Inflammatory macrophage treated with lipopolysaccharide for 1 hour (primary cell): ENCODE measurements around the gene ASXL1.

Source experiments
- DNase-seq, 2 donors: peaks; one replicate each; pipeline ENCODE4 v3.0.0-alpha.2; 2020 to 2022

Gene ASXL1

GRCh38 chr20:32468313-32468640, 110.1 kb downstream of the ASXL1 start:
- DNase-seq, result no peak

GRCh38 chr20:32468860-32469259, 110.7 kb downstream of the ASXL1 start:
- DNase-seq, result no peak

- peak in 1 of 2 donors; percentile 30 for DNase-seq
Measured at GRCh38 chr20:32470025-32470861, 112.1 kb downstream of the ASXL1 start.

- no peak for DNase-seq
Measured at GRCh38 chr20:32470940-32471339, 112.8 kb downstream of the ASXL1 start.

GRCh38 chr20:32472581-32473207, 114.6 kb downstream of the ASXL1 start:
- DNase-seq, result no peak

- no peak for DNase-seq
Measured at GRCh38 chr20:32473231-32474008, 115.3 kb downstream of the ASXL1 start.

GRCh38 chr20:32474009-32474716, 116.0 kb downstream of the ASXL1 start:
- no peak for DNase-seq

GRCh38 chr20:32474717-32474966, 116.5 kb downstream of the ASXL1 start:
- no peak for DNase-seq

- DNase-seq, result peak; percentile 65 to 69
Measured at GRCh38 chr20:32474967-32475811, 117.1 kb downstream of the ASXL1 start.

- no peak for DNase-seq
Measured at GRCh38 chr20:32476684-32477593, 118.8 kb downstream of the ASXL1 start.

GRCh38 chr20:32477594-32478512, 119.7 kb downstream of the ASXL1 start:
- no peak for DNase-seq

GRCh38 chr20:32478576-32478975, 120.4 kb downstream of the ASXL1 start:
- DNase-seq, result no peak

GRCh38 chr20:32479012-32479411, 120.9 kb downstream of the ASXL1 start:
- no peak for DNase-seq

- no peak for DNase-seq
Measured at GRCh38 chr20:32479697-32480171, 121.6 kb downstream of the ASXL1 start.

GRCh38 chr20:32480371-32481241, 122.5 kb downstream of the ASXL1 start:
- no peak for DNase-seq

GRCh38 chr20:32481311-32482142, 123.4 kb downstream of the ASXL1 start:
- DNase-seq, result peak in 1 of 2 donors; percentile 18

- DNase-seq, result no peak
Measured at GRCh38 chr20:32482143-32482441, 124.0 kb downstream of the ASXL1 start.
